NCI-H345 (cell line): ENCODE data around the gene KCTD14.
A peak's percentile ranks its signal among the peaks of the same experiment; 100 is the strongest.
"Not testable (repeated sequence)": the region's sequence is repeated elsewhere in the genome, so short reads cannot be mapped to it uniquely, and the experiment has no call there.

Source experiments
- DNase-seq: peaks from one replicate; lab custom pipeline; 2025; lab: John Stamatoyannopoulos, UW

KCTD14 gene, protein sequence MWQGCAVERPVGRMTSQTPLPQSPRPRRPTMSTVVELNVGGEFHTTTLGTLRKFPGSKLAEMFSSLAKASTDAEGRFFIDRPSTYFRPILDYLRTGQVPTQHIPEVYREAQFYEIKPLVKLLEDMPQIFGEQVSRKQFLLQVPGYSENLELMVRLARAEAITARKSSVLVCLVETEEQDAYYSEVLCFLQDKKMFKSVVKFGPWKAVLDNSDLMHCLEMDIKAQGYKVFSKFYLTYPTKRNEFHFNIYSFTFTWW

GRCh38 chr11:78022397-78023396 is at the start of gene KCTD14:
KCTD14 (minus strand) TSS chr11:78023276; CDS start chr11:78023249, 27 bp downstream.
- peak; percentile 82 for DNase-seq

DNA sequence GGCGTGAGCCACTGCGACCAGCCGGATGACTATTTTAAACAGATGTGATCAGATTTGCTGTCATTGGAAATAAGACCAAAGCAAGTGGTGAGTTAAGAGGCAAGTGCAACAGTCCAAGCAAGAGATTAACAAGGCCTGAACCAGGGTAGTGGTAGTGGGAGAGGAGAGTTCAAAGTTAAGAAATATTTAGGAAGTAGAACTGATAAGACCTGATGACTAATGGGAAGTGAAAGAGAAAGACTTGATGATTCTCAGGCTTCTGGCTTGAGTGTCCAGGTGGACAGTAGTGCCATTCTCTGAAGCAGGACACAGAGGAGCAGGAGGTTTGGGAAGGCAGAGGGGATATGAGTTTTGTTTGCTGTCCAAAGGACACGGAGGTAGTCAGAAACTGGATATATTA is 49.4 kb upstream of the KCTD14 start:
- no peak for DNase-seq

DNA sequence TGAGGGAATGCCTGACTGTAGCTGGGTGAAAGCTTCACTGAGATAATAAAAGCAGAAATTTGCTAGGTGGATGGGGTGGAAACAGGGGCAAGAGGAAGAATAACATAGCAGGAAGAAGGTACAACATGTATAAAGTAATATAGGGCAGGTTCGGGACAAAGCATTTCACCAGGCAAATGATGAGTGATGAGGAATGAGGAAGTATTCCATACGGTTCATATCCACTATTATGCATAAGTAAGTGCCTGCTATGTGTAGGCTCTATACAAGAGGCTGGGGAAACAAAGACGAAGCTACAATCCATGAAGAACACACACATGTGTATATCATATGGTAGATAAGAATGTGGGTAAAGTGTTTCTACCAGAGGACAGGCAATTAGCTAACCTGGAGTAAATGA is 48.6 kb upstream of the KCTD14 start:
- DNase-seq, result no peak

GRCh38 chr11:78070621-78071020 is 47.5 kb upstream of the KCTD14 start:
- DNase-seq, result no peak

GRCh38 chr11:78069465-78069864 is 46.4 kb upstream of the KCTD14 start:
- peak; percentile 80 for DNase-seq

DNA sequence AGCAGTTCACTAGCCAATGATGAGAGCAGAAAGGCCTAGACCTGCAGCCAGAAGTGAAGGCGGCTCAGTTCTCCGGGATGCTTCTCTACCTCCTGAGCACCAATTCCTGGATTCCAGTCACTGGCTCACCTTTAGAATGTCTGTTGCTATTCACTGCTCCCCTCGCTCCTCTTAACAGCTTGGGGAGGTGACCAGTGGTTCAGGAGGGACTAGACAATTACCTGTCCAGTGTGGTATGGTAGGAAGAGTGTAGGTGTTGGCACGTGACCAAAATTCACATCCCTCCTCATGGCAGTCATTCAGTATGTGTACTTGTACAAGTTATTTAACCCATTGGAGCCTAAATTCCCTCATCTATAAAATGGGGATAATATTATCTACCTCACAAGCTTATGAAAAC is 44.6 kb upstream of the KCTD14 start:
- no peak for DNase-seq

DNA sequence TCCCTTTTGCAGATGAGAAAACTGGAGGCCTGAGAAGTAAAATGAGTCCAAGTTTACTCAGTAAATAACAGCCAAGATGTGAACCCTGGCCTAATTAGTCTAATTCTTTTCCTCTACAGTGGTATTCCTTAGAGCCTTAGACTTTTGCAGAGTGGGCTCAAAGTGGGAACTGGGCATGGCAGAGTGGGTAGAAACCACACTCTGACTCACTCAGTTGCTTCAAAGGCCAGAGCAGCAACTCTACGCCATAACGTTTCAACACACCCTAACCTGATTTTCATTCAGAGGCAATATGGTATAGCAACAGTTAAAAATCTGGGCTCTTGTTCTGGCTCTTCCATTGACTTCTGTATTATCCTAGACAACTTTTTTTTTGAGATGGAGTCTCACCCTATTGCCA is 43.4 kb upstream of the KCTD14 start:
- no peak for DNase-seq

DNA sequence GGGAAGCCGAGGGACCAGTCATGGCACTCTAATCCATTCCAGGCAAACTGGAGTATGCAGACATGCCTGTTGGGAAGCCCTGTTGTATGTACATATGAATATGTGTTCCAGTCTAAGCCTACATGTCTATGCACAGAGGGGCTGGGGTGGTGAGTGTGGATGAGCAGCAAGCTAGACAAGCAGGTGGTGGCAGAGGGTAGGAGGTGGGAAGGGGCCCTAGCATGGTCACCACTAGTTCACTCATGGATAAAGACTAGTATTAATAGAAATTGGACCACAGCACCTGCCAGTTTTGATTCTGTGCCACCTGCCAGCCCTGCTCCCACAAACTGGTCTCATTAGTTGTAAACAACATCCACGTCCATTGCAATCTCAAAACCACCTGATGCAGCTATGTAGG is 42.1 kb upstream of the KCTD14 start:
- no peak for DNase-seq

DNA sequence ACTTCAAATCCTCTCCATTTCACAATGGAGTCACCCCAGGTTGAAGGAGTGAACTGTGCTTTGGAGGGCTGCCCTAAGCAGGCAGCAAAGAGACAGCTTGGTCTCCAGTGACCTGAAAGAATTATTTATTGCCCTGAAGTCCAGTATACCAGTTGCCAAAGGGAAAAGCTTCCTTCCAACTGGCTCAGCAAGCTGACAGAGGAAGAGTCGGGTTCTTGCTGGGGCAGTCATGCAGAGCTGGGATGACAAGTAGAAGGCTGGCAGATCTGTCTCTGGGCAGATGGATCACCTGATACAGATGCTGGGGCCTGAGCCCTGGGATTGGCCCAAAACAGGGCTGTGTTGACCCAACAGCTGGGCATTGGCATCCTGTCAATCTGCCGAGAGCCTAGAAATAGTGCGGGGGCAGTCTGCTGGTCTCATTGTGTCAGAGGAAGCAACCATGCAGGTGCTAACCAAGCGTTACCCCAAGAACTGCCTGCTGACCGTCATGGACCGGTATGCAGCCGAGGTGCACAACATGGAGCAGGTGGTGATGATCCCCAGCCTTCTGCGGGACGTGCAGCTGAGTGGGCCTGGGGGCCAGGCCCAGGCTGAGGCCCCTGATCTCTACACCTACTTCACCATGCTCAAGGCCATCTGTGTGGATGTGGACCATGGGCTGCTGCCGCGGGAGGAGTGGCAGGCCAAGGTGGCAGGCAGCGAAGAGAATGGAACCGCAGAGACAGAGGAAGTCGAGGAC is 40.5 kb upstream of the KCTD14 start, which contains the start of gene THRSP:
THRSP (plus strand) TSS at position 422 of the 742 bp plus-strand sequence; CDS start at position 443, 21 bp downstream.
- DNase-seq, result no peak

DNA sequence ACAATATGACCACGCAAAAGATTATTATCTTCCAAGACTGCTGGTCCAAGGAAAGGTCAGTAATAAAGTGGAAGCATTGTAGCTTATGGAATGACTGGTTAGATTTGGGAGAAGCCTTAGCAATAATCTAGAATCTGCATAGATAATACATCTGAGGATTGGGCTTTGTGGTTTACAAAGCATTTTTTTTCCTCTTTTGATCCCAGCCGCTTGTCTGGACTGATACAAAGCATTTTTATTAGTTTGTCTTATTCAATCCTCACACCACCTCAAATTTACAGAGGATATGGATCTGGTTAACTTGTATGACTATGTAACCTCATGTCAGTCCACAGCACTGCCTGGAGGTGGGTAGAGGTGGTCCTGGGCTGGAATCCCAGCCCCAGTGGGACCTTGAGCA is 39.6 kb upstream of the KCTD14 start:
- DNase-seq, result no peak

DNA sequence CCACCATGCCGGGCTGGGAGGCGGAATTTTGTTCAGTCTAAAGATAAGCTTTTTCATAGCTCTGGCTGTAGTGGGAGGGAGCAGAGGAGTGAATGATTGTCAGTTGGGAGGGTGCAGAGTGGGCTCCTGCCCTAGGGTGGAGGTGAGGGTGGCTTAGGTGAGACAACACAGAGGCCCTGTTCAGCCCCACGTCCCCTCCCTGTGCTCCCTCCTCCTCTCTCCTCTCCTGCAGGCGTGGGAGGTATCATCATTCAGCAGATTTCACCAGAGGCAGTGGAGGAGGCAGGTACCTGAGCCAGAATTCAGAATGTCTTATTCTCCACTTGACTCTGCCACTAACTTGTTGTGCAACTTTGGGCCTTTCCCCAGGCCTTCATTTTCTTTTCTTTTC is 38.8 kb upstream of the KCTD14 start:
- DNase-seq, result no peak

GRCh38 chr11:78061088-78061920 is 38.2 kb upstream of the KCTD14 start:
- no peak for DNase-seq

DNA sequence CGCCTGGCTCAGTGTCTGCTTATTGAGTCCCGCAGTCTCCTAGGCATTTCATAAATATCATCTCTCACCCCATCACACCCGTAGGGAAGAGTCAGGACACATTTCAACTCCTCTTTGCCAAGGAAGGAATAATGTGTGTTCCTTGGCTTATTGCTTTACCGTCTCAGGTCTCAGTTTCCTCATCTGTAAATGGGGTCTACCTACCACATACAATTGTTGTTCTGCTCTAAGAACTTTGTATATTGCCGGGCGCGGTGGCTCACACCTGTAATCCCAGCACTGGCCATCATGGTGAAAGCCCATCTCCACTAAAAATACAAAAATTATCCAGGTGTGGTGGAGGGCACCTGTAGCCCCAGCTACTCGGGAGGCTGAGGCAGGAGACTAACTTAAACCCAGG is 37.5 kb upstream of the KCTD14 start:
- DNase-seq, result no peak

DNA sequence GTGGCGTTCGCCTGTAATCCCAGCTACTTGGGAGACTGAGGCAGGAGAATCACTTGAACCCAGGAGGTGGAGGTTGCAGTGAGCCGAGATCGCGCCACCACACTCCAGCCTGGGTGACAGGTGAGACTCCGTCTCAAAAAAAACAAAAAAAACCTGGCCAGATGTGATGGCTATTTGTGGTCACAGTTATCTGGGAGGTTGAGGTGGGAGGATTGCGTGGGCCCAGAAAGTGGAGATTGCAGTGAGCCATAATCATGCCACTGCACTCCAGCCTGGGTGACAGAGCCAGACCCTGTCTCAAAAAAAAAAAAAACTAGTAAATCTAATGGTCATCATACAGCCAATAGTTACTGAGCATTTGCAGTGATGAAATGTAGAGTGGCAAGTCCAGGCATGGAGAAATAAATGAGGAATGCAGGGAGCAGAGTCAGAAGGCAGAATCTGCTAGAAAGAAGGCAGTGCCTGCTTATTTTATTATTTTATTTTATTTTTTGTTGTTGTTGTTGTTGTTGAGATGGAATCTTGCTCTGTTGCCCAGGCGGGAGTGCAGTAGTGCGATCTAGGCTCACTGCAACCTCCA is 36.8 kb upstream of the KCTD14 start:
- not testable (repeated sequence) for DNase-seq

DNA sequence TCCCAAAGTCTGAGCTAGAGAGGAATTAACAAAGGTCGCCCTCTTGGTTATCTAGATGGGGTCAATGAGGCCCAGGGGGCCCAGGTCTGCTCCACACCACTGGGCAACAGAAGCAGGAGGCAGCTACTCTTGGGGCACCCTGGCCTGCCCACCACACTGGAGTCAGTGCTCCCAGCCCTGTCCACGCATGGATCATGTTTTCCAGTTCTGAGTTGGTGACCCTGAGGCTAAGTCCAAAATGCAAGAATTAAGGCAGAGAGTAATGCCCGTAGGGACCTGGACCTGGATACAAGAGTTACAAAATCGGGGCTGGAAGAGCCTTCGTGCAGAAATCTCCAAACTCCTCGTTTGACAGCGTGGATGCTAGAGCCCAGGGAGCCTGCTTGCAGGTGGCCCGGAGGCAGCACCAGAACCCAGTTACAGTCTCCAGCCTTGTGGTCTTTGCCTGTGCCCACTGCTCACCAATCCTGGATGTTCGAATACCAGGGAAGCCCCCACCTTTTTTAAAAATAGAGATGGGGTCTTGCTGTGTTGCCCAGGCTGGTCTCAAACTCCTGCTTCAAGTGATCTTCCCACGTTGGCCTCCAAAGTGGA is 34.5 kb upstream of the KCTD14 start:
- DNase-seq, result no peak

DNA sequence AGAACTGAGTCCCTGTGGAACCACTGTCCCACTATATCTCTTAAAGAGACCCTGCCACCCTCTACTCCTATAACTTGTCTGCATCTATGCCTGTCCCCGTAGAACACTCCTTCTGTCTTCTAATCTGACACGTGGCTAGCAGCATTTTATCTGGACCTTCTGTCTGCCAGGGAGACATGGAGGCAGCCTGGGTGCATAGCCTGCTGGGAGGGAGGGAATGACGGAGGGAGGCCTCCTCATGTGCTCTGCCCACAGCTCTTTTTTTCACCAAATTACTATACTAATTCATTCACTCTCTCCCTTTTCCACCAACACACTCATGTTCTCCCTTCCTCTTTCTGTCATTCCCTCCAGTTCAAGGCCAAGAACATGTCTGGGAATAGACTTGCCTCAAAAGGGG is 33.0 kb upstream of the KCTD14 start:
- DNase-seq, result no peak

GRCh38 chr11:78054971-78055370 is 31.9 kb upstream of the KCTD14 start:
- DNase-seq, result no peak

DNA sequence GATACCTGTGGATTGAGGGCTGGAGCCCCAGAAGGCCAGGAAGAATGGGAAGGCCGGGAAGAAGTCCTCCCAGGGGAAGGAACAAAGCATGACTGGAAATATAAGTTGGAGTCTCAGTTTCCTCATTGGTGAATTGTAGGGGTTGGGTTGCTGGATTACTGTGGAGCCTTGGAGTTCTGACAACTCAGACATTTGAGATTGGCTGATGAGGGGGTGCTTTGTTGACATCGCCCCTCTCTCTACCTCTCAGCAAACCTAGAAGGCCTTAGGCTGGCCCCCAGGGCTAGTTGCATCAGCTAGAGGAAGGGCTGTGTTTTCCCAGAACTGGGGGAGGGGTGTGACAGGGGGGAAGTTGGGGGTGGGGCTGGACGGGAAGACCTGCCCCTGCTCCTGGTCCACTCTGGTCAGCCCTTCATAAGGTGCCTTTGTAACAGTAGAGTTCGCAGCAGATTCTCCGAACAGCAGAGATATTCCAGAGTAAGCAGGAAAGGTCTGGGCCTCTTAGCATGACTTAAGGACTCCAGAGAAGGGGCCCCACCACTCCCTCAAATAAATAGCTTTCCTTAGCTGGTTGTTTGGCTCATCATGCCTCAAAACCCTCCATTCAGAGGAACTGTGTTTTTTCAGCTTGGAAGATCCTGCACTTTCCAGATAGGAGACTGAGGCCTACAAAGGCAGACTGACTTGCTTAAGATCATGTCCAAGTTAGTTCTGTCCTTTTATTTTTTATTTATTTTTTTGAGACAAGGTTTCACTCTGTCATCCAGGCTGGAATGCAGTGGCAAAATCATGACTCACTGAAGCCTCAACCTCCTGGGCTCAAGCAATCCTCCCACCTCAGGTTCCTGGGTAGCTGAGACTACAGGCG is 28.1 kb upstream of the KCTD14 start:
- DNase-seq, result no peak

GRCh38 chr11:78049348-78049747 is 26.3 kb upstream of the KCTD14 start:
- no peak for DNase-seq

DNA sequence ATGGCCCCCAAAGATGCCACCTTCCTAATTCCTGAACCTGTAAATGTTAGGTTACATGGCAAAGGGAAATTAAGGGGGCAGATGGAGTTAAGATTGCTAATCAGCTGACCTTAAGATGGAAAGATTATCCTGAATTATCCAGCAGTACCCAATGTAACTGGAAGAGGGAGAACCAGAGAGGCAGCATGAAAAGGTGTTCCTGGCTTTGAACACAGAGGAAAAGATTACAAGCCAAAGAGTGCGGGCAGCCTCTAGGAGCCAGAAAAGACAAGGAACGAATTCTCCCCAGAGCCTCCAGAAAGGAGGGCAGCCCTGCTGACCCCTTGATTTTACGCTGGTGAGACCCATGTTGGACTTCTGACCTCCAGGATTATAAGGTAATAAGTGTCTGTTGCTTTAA is 25.5 kb upstream of the KCTD14 start:
- no peak for DNase-seq
